Gastroesophageal sphincter (tissue), 3 donors: Measurements from ENCODE around the gene TSC22D4.

Source experiments
- CTCF ChIP-seq, 4 experiments: fragments of 200-600 bp in 2 of 4; fragments of 450-650 bp in 2 of 4; sonication (generic) in 1 of 4; IDR thresholded peaks; one replicate each; pipeline ENCODE4 v1.5.1; 2017 to 2019; ENCODE audit warnings: antibody characterized with exemption in 4 of 4, mild to moderate bottlenecking in 2 of 4, moderate library complexity in 2 of 4
- POLR2A ChIP-seq, 2 donors: fragments of 450-650 bp; IDR thresholded peaks; one replicate each; pipeline ENCODE4 v1.6.1; 2017; ENCODE audit warnings: antibody characterized with exemption in 2 of 2, mild to moderate bottlenecking in 2 of 2, moderate library complexity in 1 of 2
- POLR2AphosphoS5 ChIP-seq: sonication (generic); formaldehyde crosslinking; IDR thresholded peaks from one replicate; pipeline ENCODE4 v1.6.1; 2017; ENCODE audit warnings: antibody characterized with exemption

- no peak for TF ChIP-seq CTCF (IDR thresholded peaks at IDR 0.05)
- TF ChIP-seq POLR2AphosphoS5 = no peak
- TF ChIP-seq POLR2A (IDR thresholded peaks at IDR 0.05) = no peak
Observed at GRCh38 chr7:100476101-100476780, 2.8 kb downstream of the TSC22D4 start.
